Activated T-cell treated with anti-CD3 and anti-CD28 coated beads for 48 hours (primary cell): ENCODE measurements around the gene RBBP4.
"Not testable (repeated sequence)": the region's sequence is repeated elsewhere in the genome, so short reads cannot be mapped to it uniquely, and the experiment has no call there.

Experiments used
- DNase-seq: peaks from one replicate; pipeline ENCODE4 v3.0.0-alpha.2; 2020; ENCODE audit warnings: low read depth

The RBBP4 gene

GRCh38 chr1:32639489-32640075 is 11.4 kb upstream of the RBBP4 start:
- DNase-seq, result no peak

DNA sequence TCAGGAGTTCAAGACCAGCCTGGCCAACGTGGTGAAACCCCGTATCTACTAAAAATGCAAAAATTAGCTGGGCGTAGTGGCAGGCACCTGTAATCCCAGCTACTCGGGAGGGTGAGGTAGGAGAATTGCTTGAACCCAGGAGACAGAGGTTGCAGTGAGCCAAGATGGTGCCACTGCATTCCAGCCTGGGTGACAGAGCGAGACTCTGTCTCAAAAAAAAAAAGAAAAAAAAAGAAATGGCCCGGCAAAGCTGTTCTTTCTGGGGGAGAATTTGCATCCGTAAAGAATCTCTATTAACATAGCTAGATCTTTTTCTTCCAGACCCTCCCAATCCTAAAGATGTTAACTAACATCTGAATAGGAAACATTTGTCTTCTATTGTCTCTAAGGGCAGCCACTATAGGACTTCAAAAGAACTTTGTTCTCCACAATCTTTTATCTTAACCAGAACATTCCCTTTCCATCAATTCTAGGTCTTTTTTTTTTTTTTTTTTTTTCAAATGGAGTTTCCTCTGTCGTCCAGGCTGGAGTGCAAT is 8.6 kb upstream of the RBBP4 start:
- not testable (repeated sequence) for DNase-seq

DNA sequence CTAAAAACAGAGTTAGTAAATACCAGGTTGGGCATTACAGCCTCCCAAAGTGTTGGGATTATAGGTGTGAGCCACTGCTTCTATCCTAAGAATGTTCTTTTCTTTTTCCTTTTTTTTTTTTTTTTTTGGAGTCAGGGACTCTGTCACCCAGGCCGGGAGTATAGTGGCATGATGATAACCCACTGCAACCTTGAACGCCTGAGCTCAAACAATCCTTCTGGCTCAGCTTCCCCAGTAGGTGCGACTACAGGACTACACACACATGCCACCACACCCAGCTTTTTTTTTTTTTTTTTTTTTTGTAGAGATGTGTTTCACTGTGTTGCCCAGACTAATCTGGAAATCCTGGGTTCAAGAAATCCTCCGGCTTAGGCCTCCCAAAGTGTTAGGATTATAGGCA is 6.6 kb upstream of the RBBP4 start:
- no peak for DNase-seq

DNA sequence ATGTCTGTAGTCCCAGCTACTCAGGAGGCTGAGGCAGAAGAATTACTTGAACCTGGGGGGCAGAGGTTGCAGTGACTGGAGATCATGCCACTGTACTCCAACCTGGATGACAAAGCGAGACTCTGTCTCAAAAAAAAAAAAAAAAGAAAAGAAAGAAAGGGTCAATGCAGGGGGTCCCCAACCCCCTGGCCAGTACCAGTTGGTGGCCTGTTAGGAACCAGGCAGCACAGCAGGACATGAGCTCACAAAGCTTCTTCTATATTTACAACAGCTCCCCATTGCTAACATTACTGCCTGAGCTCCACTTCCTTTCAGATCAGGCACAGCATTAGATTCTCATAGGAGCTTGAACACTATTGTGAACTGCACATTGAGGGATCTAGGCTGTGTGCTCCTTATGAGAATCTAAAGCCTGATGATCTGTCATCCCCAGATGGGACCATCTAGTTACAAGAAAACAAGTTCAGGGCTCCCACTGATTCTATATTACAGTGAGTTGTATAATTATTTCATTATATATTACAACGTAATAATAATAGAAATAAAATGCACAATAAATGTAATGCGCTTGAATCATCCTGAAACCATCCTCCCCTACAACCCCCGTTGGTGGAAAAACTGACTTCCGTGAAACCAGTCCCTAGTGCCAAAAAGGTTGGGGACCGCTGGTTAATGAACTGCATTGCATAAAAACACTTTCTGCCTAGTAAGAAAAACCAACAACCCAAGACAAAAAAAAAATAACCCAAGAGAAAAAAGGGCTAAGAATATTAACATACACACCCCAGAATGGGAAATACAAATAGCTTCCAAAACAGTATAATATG is 3.5 kb upstream of the RBBP4 start:
- no peak for DNase-seq

- peak; percentile 80 for DNase-seq
These were observed 708 bp upstream of the RBBP4 start, which contains the start of gene ZBTB8OS for GRCh38 chr1:32650248-32650751. ZBTB8OS (minus strand) TSS chr1:32650550; CDS start chr1:32650529, 21 bp downstream.

GRCh38 chr1:32651461-32652073 is 559 bp downstream of the RBBP4 start:
- no peak for DNase-seq

GRCh38 chr1:32652244-32652962 is 1.4 kb downstream of the RBBP4 start:
- no peak for DNase-seq

DNA sequence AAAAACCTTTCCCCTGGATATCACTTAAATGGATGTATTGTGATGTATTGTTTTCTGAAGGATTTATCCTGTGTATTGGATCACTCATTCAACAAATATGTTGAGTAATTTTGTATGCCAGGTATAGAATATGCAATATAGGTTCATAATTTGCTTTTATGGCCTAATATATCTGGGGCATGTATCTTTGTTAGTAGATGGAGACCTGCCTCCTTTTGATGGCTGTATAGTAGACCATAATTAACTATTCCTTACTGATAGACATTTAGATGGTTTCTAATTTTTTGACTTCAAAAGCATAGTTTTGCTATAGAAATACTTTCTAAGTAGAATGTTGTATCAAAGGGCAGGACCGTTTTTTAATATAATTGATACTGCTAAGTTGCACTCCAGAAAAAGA is 8.6 kb downstream of the RBBP4 start:
- no peak for DNase-seq

DNA sequence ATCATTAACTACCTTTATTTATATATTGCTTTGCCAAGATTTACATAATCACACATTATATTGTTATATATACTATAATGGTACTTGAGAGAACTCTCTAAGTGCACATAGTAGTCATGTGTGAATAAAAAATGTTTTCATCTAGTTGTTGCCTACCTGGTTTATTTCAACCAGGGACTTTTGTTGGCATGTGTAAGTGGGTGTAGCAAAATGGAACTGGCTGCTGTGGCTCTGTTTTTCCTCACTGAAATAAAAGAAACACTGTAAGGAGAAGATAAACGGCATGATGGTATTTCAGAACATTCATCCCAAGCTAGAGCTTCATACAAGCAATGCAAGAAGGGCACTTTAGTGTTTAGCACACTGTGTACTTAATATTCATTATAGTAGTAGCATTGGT is 14.9 kb downstream of the RBBP4 start:
- DNase-seq, result no peak

DNA sequence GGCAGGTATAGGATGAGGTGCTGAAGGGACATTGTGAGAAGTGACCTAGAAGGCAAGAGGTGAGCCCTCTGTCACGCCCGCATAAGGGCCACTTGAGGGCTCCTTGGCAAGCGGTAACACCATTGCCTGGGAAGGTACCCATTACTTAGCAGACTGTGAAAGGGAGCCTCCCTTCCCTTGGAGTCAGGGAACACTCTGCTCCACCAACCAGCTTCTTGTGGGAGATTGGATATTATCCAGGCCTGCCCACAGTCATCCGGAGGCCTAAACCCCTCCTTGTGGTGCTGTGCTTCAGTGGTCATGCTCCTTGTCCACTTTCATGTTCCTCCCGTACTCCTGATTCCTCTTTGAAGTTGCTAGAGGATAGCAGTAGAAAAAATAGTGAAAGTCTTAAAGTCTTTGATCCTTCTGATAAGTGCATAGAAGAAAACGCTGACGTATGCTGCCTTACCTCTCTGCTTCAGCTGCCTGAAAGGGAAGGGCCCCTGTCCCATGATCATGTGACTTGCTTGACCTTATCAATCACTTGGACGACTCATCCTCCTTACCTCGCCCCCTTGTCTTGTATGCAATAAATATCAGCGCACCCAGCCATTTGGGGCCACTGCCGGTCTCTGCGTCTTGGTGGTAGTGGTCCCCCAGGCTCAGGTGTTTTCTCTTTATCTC is 16.0 kb downstream of the RBBP4 start:
- no peak for DNase-seq

GRCh38 chr1:32668716-32669115 is 17.7 kb downstream of the RBBP4 start:
- DNase-seq, result not testable (repeated sequence)

DNA sequence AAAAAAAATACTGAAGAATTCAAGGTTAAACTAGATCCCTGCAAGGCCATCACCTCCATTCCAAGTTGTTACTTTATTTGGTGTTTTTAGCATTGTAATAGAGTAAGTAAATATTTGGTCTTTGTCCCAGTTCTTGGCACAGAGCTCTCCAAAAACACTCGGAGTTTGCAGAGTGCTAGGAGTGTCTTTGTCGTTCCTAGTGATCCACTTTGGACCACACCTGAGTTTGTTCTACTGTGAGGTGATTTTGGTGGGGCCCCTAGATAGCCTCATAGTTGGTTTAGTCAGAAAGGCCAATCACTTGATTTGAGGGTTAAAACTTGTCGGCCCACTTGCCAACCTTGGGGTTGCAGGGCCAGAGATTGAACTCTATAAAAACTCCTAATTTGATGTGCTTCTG is 25.9 kb downstream of the RBBP4 start:
- DNase-seq, result no peak

DNA sequence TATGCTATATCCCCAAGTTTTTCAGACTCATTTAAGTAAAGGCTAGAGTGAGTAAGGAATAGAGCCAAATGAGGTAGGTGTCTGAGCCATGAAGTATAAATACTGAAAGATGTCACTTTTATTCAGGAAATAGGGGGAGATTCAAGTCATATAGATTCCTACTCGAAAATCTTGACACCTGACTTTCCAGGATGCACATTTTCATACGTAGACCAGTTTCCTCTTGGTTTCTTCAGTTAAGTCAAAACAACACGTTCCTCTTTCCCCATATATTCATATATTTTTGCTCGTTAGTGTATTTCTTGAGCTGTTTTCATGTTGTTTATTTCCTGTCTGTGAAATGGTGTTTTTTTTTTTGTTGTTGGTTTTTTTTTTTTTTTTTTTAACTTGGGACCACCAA is 29.0 kb downstream of the RBBP4 start:
- DNase-seq, result not testable (repeated sequence)

DNA sequence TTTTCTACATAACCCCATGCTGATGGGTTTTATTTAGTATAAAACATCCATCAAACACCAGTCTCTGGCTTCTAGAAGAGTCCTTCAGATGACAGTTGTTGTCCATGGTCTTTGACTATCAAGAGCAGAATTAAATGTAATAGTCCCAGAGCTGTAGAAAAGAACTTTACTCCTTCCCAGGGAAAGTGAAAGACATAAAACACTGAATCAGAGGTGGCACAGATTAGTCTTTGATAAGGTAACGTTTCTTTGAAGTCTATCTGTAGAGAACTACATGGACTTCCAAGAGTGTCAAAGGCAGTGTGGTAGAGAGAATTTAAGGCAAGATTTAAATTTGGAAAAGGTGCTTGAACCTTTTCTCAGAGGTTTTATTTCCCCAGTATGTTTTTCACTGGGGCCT is 29.6 kb downstream of the RBBP4 start:
- no peak for DNase-seq

GRCh38 chr1:32681509-32681908 is 30.5 kb downstream of the RBBP4 start:
- DNase-seq, result no peak

DNA sequence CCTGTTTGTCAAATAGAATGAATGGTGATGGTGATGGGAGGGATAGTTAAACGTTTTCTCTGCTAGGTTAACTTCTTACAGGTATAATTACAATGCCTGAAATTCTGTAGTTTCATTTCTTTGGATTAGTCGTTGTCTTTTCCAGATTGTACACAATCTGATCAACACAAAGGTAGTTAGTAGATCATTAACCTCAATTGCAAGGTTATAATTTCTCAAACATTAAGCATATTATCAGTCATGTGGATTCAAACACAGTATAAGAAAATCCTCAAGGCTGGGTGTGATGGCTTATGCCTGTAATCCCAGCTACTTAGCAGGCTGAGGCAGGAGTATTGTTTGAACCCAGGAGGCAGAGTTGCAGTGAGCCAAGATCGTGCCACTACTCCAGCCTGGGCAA is 31.0 kb downstream of the RBBP4 start:
- no peak for DNase-seq

DNA sequence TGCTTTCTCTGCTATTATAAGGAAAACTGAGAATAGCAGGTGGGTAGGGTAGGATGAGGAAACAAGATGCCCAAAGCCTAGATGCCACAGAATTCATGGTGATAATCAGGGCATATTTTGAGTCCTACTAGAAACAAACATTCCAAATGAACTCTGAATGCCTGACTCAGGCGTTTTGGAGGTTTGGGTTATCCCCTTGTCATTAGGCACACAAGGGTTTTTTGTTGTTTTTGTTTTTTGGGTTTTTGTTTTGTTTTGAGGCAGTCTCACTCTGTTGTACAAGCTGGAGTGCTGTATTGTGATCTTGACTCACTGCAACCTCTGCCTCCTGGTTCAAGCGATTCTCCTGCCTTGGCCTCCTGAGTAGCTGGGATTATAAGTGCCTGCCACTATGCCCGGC is 32.4 kb downstream of the RBBP4 start:
- no peak for DNase-seq

DNA sequence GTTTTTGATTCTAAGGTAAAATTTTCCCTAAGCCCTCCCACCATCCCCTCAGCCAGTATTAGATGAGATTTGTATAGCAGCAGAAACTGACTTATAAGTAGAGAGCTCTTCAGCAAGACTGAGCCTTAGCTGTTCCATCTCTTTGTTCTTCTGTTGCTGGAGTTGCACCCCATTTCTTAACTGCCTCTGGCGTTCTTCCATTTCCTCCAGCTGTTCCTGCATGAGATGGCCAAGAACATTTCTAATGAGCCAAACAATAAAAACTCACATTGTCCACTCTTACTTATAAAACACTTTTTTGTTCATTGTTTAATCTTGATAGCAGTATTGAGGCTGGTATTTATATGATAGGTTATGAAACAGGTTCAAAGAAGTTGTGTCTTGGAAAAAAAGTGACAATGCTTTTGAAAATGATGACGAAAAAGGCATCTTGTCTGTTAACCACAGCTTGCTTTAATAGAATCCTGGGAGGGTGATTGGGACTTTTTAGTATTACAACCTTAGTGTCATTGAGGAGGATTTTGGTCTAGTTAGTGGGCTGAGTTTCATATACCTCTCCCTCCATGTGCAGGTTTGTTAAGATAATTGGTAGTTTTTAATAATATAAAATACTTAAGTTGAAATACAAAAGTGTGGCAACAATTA is 33.3 kb downstream of the RBBP4 start:
- DNase-seq, result no peak

- no peak for DNase-seq
These were observed 34.5 kb downstream of the RBBP4 start for GRCh38 chr1:32685498-32685897.

DNA sequence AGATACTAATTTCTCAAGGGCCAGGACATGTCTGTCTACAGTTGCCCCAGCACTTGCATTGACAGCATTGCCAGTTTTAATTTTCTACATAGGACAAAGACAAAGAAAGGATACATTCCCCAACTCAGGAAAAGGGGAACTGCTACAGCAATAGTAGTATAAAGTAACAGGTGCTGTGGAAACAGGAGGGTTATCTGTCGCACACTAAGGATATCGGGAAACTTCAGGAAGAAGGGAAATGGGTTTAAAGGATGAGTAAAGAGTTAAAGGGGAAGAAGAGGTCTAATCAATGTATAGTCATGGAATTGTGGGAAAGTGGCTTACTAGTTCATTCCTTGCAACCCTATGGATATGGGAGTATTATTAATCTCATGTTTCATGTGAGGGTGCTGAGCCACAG is 35.4 kb downstream of the RBBP4 start:
- DNase-seq, result no peak
